ENCODE measurements around the gene METTL9.
A peak's percentile ranks its signal among the peaks of the same experiment; 100 is the strongest.

Gene METTL9

GRCh38 chr16:21703589-21704174 lies 104.3 kb downstream of the METTL9 start:
- peak; percentile 31 for DNase-seq (ENCODE audit: extremely low read depth, insufficient read length)
- Histone ChIP-seq H3K27me3 (replicated peaks; ENCODE audit: control insufficient read depth, insufficient read depth, low read length) (no peaks in the 10 kb centered on the region; the same call in 1 of the 2 replicates), H3K36me3 (ENCODE audit: control insufficient read depth, insufficient read depth, low read length) (no peaks in the 10 kb centered on the region), H3K4me3 (replicated peaks; ENCODE audit: low read depth, low read length) (no peak overlapping the region)
- TF ChIP-seq CTCF (IDR thresholded peaks at IDR 0.05; ENCODE audit: insufficient read depth, low read length, poor library complexity, severe bottlenecking), result no peak

GRCh38 chr16:21704266-21704665 lies 104.9 kb downstream of the METTL9 start:
- no peak overlapping the region for H3K4me3 ChIP-seq (replicated peaks; ENCODE audit: low read depth, low read length)
- H3K36me3 ChIP-seq (ENCODE audit: control insufficient read depth, insufficient read depth, low read length), result no peaks in the 10 kb centered on the region
- no peak for TF ChIP-seq CTCF (IDR thresholded peaks at IDR 0.05; ENCODE audit: insufficient read depth, low read length, poor library complexity, severe bottlenecking)
- no peak for DNase-seq (ENCODE audit: extremely low read depth, insufficient read length)
- H3K27me3 ChIP-seq (replicated peaks; ENCODE audit: control insufficient read depth, insufficient read depth, low read length), result no peaks in the 10 kb centered on the region; the same call in 1 of the 2 replicates

- no peaks in the 10 kb centered on the region; the same call in 1 of the 2 replicates for H3K27me3 ChIP-seq (replicated peaks; ENCODE audit: control insufficient read depth, insufficient read depth, low read length)
- no peak overlapping the region for H3K4me3 ChIP-seq (replicated peaks; ENCODE audit: low read depth, low read length)
- H3K36me3 ChIP-seq (ENCODE audit: control insufficient read depth, insufficient read depth, low read length), result no peaks in the 10 kb centered on the region
- TF ChIP-seq CTCF (IDR thresholded peaks at IDR 0.05; ENCODE audit: insufficient read depth, low read length, poor library complexity, severe bottlenecking), result no peak
- no peak for DNase-seq (ENCODE audit: extremely low read depth, insufficient read length)
Measured at GRCh38 chr16:21704733-21705132, 105.4 kb downstream of the METTL9 start.

Data from GM06990 (cell line).